ENCODE measurements around the gene TM4SF4.

- TF ChIP-seq POLR2AphosphoS5 (IDR thresholded peaks at IDR 0.05): no peak
- TF ChIP-seq CTCF (IDR thresholded peaks at IDR 0.05): no peak
These were observed 58.1 kb downstream of the TM4SF4 start for GRCh38 chr3:149532489-149533180.
